Astrocyte of the hippocampus (primary cell): ENCODE data around the gene LCE2C.
A peak's percentile ranks its signal among the peaks of the same experiment; 100 is the strongest.
"Not testable (repeated sequence)": the region's sequence is repeated elsewhere in the genome, so short reads cannot be mapped to it uniquely, and the experiment has no call there.

Experiments
- DNase-seq: peaks from one replicate; pipeline ENCODE4 v3.0.0; 2011; ENCODE audit warnings: low read depth, low spot score

Gene LCE2C, protein sequence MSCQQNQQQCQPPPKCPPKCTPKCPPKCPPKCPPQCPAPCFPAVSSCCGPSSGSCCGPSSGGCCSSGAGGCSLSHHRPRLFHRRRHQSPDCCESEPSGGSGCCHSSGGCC

DNA sequence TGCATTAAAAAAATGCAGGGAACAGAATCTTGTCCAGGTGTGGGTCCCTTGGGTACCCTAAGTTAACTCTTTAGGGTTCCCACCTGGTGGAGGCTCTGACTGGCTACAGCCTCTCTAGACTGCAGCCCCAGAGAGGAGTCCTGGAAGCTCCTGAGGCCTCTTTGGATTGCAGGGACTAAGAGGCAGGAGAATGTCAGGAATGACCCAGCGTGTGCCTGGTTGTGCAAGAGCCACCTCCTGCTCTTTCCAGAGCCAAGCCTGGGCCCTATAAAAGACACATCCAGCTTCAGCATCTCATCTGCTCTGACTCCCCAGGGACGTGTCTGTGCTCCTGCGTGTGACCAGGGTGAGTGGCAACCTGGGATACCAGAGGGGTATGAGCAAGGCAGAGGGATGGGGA is at the start of gene LCE2C:
LCE2C (plus strand) TSS at position 297 of the 400 bp plus-strand sequence. CDS start 737 bp downstream, outside the sequence.
- not testable (repeated sequence) for DNase-seq

DNA sequence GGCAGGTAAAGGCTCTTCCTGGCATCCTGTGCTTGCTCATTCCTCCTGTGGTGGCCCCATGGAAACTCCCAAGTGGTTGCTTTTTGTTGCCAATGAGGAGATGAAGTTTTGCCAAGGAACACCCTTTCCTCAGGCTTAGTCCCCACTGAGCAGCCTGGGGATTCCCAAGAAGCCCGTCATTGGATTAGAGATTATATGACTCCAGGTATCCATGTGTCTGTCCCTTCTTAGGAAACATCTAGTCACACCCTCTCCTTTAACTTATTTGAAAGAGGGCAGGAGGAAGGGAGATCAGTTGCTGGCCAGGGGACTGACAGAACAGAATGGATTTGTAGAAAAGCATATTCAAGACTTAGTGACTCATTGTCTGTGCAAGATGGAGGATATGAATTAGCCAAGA is 48.3 kb upstream of the LCE2C start:
- DNase-seq = no peak

DNA sequence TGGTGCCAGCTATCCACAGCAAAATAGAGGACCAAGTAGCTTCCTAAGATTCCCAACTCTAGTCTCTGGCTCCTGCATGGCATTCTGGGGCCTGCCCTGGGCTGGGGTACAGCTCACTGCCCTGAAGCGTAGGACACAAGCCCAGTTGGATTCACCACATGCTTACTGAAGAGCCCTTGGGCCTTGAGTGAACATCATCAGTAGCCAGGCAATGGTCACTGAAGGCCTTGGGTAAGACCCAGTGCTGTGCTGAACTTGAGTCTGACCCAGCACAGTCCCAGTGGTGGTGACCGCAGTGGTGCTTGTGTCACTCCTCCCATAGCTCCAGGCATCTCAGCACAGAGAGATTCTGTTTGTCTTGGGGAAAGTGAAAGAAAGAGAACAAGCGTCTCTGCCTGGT is 44.5 kb upstream of the LCE2C start:
- DNase-seq = no peak

DNA sequence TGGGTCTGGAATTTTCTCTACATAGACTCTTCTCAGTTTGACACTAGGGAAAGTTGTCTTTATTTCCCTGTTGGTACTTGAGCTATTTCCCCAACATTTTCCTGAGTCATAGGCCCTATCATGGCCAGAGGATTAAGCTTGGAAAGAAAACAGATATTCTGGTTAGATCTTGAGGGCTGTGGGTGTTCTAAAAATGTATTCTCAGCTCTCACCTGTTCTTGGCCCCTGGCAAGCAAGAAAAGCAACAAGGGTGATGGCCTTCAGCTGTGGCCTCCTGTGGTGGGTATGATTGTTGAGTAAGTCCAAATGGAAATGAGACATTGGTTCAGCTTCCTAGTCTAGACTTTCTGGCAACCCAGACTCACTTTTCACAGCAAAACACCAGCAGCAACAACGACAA is 34.7 kb upstream of the LCE2C start:
- no peak for DNase-seq

DNA sequence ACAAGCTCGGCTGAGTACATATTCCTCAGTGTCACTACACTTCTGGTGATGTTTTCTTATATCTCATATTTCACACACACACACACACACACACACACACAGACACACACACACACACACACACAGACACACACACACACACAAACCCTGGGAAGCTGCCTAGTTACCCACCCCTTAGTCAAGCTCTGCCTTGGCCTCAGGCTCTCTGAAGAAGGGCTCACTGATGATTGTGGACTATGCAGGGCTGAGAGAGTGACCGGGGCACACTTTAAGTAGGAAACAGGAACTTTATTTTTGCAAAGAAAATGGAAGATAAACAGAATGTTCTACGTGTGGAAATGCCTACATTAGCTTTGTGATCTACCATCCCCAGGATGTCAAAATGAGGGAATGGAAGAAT is 31.1 kb upstream of the LCE2C start:
- DNase-seq = no peak

DNA sequence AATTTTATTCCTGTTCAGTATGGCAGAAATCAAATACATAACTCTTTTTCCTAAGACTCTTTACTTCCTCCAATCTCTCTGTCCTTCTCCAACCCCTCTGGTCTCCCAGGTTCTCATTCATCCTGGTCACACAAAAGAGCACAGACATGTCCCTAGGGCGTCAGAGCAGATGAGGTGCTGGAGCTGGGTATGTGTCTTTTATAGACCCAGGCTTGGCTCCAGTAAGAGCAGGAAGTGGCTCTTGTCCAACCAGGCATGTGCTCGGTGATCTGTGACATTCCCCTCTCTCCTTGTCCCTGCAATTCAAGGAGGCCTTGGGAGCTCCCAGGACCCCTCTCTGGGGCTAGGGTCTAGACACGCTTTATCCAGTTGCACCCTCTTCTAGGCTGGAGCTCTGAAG is 29.9 kb upstream of the LCE2C start:
- DNase-seq = no peak

DNA sequence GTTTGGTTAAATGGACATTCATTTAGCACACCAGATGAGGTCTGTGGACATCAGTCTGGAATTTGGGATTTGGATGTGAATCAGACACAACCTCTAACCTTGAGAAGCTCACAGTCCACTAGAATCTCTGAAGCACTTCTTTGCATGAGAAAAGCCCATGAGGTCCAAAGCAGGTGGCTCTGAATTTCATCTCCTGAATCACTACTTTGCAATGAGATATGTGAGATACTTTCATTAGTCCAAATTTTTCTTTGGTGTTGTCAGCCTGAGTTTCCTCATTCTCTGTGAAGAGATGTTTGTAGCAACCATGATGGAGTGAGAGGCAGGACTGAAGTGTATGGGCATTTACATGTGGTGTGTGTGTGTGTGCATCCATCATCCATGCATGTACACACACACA is 28.4 kb upstream of the LCE2C start:
- no peak for DNase-seq

DNA sequence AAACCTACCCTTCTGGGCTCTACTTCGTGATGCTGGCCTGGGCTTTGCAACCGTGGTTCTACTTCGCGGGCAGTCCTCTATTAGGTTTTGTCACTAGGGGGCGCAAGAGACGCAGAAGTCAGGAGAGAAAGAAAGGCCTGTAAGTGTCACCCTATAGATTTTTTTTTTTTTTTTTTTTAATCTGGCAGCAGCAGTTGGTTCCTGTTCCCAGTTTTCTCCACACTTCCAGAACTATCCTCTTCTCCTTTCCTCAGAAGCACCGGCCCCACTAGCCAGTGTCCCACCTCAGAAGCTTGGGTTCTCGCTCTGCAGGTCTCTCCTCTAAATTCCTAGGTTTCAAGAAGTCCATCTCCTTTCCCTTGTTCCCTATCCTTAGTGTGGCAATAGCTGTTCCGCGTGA is 21.0 kb upstream of the LCE2C start:
- DNase-seq = peak; percentile 44

DNA sequence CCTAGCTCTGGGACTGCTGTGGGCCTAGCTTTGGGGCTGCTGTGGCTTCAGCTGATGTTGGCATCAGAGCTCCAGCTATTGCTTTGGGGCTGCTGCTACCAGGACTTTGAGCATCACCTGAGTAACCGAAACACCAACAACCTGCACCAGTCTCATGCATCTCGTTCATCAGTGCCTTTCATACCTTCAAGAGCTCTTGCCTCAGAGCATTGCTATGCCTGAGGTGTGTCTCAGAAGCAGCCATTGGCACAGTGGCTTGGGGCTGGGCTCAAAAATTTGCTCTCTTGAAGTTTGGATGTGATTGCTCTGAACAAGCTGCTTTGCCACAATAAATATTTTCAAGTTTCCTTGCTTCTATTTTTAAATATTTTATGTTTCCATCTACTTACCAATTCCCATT is 18.6 kb upstream of the LCE2C start:
- DNase-seq = no peak

DNA sequence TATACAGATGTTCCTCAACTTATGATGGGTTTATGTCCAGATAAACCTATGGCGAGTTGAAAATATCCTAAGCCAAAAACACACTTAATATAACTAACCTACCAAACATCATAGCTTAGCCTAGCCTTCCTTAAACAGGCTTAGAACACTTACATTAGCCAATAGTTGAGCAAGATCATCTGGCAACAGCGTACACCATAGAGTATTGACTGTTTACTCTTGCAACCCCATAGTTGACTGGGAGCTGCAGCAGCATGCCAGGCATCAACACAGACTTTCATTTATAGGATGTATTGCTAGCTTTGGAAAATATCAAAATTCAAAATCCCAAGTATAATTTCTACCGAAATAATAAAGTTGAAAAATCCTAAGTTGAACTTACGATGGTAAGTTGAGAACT is 17.4 kb upstream of the LCE2C start:
- no peak for DNase-seq

DNA sequence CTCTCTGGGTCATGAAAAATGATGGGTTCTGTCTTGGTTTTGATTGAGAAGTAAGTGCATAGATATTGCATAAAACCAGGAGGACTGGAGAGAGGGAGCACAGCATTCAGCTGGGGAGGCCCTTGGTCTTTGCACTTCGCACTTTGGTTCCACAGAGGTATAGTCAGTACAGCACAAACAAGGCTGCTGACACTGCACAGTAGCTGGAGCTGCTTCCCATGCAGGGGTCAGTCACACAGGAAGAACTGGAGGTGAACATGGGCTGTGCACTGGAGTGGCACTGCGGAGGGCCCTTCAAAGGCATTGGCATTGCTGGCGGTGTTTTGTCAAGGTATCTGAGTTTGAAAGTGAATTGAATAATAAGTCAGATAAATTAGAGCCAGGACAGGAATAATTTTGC is 16.4 kb upstream of the LCE2C start:
- no peak for DNase-seq

DNA sequence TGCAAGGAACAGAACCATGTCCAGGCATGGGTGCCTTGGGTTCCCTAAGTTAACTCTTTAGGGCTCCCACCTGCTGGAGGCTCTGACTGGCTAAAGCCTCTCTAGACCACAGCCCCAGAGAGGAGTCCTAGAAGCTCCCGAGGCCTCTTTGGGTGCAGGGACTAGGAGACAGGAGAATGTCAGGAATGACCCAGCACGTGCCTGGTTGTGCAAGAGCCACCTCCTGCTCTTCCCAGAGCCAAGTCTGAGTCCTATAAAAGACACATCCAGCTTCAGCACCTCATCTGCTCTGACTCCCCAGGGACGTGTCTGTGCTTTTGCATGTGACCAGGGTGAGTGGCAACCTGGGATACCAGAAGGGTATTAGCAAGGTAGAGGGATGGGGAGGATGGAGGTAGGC is 12.0 kb upstream of the LCE2C start, which contains the start of gene LCE2D:
LCE2D (plus strand) TSS at position 283 of the 400 bp plus-strand sequence. CDS start 726 bp downstream, outside the sequence.
- DNase-seq = no peak

DNA sequence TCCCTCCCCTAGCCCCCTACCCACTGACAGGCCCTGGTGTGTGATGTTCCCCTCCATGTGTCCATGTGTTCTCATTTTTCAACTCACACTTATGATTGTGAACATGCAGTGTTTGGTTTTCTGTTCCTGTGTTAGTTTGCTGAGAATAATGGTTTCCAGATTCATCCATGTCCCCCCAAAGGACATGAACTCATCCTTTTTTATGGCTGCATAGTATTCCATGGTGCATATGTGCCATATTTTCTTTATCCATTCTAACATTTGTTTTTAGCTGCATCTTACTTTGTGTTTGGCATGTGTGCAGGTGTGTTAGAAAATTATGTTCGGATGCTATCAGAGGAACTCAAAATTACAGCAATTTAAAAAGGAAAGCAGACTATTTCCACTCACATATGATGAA is 8.9 kb upstream of the LCE2C start:
- DNase-seq = not testable (repeated sequence)

DNA sequence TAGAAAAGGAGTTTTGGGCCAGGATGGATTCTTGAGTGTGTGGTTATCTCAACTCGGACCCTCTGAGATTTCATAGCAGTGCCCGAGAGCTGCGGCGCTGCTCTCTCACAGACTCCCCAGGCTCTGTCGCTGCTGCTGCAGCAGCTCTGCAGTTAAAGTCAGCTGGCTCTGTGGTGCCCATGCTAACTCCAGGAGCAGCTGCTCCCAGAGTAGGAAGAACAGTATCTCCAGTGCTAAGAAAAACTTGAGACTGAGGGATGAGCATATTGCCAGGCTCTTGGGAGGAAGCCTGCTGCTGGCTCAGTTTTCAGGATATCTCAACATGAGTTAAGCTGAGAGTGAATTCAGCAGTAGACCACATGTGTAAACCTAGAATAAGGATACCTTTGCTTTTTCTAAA is 7.4 kb upstream of the LCE2C start:
- DNase-seq = no peak

DNA sequence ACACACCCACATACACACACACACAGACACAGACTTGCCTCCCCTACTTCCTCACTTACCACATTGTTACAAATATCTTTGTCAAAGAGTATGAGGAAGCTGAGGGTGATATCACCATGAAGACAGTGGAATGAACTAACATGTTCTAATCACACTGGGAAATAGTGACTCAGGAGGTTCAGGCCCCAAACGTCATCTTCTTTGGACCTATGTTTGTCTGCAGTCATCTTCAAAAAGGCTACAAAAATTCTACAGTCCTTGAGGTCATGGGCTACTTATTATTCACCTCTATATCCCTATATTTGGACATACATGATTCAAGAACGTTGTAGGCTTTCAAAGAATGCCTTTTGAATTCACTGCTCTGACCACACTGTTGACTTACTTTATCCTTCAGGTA is 2.1 kb upstream of the LCE2C start:
- DNase-seq = no peak

DNA sequence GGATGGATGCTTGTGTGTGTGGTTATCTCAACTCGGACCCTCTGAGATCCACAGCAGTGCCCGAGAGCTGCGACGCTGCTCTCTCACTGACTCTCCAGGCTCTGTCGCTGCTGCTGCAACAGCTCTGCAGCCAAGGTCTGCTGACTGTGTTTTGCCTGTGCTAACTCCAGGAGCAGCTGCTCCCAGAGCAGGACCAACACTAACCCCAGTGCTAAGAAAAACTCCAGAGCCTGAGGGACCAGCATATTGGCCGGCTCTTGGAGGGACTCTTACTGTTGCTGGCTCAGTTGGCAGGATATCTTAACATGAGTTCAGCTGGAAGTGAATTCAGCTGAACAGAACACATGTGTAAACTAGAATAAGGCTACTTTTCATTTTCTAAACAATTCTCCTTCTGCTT is 4.4 kb downstream of the LCE2C start:
- DNase-seq = no peak

DNA sequence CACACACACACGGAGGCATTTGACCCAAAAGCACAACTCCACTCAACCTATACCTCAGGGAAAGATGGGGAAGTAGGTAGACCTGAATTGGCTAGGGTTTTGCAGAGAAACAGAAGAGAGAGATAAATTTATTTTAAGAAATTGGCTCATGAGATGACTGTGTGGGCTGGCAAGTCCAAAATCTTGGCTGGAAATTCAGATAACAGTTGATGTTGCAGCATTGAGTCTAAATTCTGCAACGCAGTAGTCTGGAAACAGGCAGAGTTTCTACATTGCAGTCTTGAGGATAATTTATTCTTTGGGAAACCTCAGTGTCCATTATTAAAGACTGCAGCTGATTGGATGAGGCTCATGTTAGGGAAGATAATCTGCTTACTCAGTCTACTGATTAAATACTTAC is 6.5 kb downstream of the LCE2C start:
- no peak for DNase-seq

DNA sequence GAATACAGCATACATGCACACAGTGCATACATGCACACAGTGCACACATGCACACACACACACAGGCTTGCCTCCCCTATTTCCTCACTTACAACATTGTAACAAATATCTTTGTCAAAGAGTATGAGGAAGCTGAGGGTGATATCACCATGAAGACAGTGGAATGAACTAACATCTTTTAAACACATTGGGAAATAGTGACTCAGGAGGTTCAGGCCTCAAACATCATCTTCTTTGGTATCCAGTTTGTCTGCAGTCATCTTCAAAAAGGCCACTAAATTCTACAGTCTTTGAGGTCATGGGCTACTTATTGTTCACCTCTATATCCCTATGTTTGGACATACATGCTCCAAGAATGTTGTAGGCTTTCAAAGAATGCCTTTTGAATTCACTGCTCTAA is 8.8 kb downstream of the LCE2C start:
- no peak for DNase-seq

DNA sequence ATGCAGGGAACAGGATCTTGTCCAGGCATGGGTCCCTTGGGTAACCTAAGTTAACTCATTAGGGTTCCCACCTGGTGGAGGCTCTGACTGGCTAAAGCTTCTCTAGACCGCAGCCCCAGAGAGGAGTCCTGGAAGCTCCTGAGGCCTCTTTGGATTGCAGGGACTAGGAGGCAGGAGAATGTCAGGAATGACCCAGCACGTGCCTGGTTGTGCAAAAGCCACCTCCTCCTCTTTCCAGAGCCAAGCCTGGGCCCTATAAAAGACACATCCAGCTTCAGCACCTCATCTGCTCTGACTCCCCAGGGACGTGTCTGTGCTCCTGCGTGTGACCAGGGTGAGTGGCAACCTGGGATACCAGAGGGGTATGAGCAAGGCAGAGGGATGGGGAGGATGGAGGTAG is 10.7 kb downstream of the LCE2C start, which contains the start of gene LCE2B:
LCE2B (plus strand) TSS at position 301 of the 400 bp plus-strand sequence. CDS start 721 bp downstream, outside the sequence.
- not testable (repeated sequence) for DNase-seq

DNA sequence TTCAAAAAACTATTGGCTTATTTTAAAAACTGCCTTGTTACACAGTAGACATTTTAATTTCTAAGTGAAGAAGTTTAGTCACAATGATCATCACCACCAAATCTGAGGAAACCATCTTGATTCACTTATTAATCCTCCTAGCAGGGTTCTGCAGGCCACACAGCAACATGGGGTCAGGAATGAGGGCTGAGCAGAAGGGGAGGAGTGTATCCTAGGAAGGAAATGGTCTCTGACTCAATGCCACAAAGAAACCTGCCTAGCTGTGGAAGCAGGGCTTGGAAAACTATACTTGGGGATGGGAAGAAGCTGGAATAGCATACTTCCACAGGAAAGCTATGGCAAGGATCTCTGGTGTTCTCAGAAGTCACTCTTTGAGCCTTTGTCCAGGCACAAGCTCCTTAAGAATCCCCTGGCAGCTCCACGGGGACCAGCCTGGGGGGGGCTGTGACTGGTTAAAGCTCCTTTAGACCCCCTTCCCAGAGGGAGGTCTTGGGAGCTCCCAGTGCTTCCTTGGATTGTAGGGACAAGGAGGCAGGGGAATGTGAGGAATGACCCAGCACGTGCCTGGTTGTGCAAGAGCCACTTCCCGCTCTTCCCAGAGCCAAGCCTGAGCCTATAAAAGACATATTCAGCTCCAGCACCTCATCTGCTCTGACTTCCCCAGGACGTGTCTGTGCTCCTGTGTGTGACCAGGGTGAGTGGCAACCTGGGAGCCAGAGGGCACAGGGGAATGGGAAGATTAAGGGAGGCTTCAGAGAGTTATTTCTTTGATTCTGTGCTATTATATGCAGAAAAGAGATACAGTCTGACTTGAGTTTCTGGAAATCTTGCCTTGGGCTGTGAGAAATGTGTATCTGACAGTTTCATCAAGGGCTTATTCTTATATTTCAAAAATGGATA is 22.9 kb downstream of the LCE2C start, which contains the start of gene LCE2A:
LCE2A (plus strand) TSS at position 645 of the 900 bp plus-strand sequence. CDS start 557 bp downstream, outside the sequence.
- no peak for DNase-seq

DNA sequence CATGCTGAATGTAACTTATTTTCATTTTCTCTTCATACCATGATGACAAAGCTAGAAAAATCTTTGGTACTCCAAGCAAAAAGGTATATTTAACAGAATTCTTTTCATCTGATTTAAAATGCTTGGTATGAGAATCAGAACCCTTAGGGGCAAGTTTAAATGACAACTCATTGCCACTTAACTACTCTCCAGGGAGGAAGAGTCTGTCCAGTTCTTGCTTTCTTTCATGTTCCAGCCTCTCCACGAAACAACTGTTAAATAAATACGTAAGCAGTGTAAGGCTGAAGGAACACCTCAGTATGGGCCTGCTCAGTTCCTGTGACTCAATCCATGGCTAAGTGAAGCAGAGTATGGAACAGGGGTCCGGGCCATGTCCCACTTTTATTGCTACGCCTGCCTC is 24.7 kb downstream of the LCE2C start:
- no peak for DNase-seq

DNA sequence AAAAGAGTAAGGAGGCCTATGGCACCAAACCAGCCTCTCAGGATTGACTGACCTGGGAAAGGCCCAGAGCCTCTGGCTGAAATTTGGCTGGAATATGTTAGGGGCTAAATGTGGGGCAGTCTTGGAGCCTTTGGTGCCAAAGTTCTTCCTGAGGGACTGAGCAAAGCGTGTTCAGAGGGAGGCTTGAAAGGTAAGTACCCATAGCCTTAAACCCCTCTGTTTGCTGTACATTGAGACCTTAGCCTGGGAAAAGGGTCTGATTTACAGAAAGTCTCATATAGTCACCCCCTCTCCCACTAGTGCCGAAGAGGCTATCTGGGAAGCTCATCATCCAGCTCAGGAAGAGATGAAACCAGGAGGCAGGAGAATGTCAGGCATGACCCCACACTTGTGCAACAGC is 32.8 kb downstream of the LCE2C start, which contains the start of gene LCE4A:
LCE4A (plus strand) TSS at position 301 of the 400 bp plus-strand sequence. CDS start 916 bp downstream, outside the sequence.
- DNase-seq = no peak

DNA sequence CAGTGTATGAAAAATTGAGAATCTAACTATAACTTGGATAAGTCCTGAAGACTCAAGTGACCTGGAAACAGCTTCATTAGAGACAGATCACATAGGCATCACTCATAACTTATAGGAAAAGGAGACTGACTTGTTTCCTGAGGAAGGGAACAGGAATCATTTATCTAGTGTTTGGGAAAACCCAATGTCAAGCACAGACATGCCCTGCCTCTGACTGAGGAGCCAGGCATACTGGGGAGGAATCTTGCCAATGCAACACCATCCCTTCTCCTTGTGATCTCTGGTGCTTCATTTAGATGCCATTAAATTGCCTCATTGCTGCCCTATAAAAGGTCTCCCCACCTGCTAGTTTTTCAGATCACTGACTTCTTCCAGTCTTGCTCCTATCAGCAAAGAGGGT is 43.2 kb downstream of the LCE2C start:
- DNase-seq = no peak
